GM21619 (cell line): ENCODE measurements around the gene MFN1.
"Not testable (repeated sequence)": the region's sequence is repeated elsewhere in the genome, so short reads cannot be mapped to it uniquely, and the experiment has no call there.

Experiments used
- ATAC-seq: cut with Tn5 transposase; IDR thresholded peaks from one replicate; pipeline ENCODE4 v1.9.1; 2021; ENCODE audit not compliant: unreplicated experiment

The MFN1 gene

DNA sequence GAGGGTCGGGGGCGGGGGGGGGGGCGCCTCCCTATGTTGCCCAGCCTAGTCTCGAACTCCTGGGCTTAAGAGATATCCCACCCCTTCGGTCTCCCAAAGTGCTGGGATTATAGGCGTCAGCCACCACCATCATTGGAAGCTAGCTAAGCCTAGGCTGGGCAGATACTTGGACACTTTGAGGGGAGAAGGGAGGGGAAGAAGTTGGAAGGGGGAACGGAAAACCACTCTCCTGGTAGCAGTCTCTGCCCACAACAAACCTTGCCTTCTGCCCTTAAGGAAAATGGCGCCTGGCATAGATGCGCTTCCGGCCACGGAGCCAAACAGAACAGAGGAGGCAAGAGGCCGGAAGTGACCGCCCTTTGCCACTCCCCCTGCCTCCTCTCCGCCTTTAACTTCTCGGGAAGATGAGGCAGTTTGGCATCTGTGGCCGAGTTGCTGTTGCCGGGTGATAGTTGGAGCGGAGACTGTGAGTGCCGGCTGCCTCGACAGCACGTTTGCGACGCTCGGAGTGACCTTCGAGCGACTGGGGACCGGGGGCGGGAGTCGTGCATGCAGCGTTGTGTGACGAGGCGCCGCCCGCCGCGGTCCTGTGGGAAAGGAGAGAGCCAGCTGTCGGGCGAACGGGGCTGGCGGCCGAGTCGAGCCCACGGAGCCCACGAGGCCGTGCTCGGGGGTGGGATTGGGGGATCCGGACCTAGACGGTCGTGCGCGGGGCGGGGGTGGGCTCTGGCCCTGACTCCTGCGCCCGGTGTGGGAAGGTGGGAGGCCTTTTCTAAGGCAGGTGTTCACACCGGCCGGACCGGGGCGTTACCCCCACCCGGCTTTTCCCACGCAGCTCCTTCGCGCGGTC lies at the start of gene MFN1:
Gene MFN1 (plus strand): TSS at position 365 of the 850 bp plus-strand sequence. CDS start 1,143 bp downstream, outside the sequence.
- peak; percentile 92 for ATAC-seq

DNA sequence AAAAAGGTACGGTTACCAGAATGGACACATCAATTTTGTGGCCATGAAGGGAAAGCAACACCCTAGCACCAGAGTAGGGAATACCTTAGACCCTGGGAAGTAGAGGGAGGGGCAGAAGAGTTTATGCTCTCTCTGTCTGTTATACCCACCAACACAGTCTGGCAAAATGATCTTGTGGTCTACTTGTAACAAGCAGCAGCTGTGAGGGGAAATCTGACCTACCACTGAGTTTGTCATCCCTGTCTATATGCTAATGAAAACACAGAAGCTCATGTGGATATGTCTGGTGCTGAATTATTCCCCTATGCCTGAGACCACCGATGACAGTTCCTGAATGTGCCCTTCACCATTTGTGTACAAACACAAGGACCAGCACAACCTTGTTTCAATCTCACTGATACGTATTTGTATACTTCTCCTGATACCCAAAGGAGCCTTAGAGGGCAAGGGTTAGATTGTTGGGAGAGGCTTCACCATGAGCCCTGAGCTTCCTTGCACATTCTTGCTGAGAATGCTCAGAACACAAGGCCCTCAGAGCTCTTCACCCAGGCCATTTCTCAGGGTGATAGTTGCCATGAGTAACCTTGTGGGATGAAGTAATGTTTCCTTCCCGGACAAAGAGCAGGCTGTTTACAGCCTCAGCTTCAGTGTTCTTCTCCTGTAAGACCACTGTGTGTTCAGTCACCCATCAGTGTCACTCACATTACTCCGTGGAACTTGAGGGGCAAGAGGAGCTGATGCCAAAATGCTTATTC lies 49.4 kb upstream of the MFN1 start:
- no peak for ATAC-seq

DNA sequence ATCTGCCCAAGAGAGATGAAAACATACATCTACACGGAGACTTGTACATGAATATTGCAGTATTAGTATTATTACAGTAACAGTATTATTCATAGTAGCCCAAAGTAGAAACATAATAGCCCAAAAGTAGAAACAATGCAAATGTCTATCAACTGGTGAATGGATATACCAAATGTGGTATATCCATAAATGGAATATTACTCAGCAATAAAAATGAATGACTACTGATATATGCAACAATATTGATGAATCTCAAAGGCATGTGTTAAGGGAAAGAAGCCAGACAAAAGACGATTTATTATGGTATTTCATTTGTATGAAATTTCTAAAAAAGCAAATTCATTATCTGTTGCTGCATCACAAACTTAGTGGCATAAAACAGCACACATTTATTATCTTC lies 48.2 kb upstream of the MFN1 start:
- ATAC-seq, result no peak

DNA sequence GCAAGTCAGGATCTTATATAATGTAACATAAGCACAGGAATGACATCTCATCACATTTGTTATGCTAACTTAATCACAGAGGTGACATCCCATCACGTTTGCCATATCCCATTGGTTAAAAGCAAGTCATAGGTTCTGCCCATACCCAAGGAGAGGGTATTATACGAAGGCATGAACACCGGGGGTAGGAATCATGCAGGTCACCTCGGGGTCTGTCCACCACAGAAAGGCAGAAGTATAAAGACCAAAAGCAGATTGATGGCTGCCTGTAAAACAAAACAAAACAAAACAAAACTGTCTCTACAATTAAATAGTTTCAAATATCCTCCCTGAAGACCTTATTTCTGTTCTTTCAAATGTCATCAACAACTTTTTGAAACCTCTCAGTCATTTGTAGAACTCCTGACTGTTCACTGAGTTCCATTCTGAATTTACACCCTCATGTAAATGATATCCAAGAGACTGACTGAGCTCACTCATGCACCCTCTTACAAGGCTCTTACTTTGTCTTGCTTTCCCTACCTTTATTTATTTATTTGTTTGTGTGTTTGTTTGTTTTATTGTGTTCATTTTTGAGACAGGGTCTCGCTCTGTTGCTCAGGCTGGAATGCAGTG lies 47.4 kb upstream of the MFN1 start:
- peak; percentile 70 for ATAC-seq

DNA sequence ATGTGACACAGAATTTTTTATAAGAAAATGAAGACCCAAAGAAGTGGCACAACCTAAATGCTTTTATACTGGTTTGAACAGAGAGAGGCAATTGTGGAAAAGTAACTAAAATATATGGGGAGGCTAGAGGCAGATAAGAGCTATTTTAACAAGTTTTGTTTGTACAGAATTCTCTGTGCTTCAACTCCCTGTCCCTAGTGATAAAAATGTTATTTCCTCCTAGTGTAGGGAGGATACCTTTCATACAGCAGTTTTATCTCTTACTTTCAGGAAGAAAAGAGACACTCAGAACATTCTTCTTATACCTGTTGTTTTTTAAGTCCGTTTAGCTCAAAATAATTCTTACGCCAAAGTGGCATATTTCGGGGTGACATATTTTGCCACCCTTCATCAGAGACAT lies 45.9 kb upstream of the MFN1 start:
- ATAC-seq, result no peak

DNA sequence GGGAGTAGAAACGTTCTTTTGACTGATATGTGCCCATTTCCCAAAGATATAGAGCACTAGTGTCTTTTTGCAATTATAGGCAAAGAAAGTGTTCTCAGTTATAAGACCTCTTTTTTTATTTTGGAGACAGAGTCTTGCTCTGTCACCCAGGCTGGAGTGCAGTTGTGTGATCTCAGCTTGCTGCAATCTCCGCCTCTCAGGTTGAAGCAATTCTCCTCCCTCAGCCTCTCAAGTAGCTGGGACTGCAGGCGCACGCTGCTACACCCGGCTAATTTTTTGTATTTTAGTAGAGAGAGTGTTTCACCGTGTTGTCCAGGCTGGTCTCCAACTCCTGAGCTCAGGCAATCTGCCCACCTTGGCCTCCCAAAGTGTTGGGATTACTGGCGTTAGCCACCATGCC lies 45.4 kb upstream of the MFN1 start:
- no peak for ATAC-seq

DNA sequence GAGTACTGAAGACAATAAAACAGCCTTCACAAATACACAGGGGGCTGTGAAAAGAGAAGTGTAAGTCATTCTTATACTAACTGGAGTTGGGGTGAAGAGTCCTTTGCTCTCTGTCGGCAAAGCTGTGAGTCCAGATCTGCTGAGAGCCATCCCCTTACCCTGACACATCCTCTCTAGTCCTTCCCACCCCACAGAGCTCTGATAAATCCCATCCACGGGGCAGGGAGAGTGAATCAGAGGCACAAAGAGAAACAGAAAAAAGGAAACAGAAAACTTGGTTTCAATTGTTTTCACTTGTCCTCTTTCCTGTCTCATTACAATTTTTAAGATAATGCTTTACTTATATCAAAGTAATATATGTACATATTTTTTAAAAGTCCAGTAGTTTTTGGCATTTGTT lies 42.9 kb upstream of the MFN1 start:
- ATAC-seq, result no peak

DNA sequence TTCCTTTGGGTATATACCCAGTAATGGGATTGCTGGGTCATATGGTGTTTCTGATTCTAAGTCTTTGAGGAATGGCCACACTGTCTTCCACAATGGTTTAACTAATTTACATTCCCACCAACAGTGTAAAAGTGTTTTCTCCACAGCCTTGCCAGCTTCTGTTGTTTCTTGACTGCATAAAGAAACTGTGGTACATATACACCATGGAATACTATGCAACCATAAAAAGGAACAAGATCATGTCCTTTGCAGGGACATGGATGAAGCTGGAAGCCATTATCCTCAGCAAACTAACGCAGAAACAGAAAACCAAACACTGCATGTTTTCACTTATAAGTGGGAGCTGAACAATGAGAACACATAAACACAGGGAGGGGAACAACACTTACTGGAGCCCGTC lies 40.1 kb upstream of the MFN1 start:
- not testable (repeated sequence) for ATAC-seq

DNA sequence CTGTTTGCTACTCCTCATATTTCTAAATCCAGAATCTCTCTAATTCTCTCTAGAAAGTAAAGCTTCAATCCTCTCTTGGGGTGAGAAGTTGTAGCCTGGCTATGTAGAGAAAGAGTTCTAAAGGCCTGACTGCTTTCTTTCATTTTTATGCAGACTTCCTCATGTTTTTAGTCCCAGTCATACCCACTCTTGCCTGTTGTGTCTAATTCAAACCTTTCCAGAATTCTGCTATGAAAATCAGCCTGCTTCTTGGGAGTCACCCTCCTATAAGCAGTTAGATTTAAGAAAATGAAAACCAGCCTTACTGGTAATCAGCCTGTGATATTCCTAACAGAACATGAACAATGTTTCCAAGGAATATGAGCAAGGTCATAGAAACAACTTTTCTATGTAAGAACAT lies 39.5 kb upstream of the MFN1 start:
- ATAC-seq, result no peak

DNA sequence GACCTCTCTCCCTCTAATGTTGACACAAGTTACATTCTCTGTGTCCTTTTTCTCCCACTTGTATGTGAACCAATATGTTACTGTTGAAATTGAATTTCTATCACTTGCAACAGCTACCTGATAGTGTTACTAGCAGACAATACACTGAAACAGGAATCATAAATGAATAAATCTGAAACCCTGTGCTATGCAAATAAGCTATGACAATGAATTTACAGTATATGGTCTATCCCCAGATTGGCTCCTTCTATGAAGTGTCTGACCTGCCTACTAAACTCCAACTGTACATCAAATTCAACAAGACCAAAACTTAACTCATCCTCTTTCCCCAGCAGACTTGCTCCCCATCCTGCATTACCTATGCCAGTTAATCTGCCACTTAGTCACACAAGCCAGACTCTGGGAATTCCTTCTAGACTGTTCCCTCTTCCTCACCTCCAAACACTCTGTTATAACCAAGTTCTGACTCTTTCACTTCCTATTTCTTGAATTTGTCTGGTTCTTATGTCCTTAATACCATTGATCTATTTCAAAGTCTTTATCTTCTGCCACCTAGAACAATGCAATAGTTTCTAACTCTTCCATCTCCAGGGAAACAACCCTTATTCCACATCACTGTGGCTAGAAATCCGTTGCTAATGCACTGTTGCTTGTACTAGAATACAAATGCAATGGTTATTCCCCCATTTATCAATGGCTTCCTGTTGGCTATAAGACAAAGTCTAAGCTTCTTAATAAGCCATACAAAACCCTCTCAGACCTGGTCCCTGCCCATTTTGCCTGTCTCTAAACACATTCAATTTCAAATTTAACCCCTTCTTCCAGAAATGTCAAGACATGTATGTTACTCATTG lies 38.1 kb upstream of the MFN1 start:
- ATAC-seq, result peak; percentile 95

DNA sequence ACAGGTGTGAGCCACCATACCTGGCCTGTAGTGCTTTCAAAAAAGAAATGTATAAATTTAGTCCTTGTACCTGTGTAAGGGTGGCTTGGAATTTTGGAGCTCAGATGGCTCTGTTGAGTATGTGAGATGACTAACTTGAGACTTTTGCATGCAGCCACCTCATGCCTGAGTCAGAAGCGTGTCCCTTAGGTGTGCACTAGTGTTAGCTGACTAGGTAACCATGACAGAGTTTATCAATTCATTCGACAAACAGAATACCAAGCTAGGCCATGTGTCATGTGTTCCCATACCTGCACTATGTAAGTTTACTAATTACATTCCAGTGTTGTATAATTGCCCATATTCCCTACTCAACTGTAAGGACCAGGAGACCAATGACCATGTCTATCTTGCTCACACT lies 28.6 kb upstream of the MFN1 start:
- no peak for ATAC-seq

DNA sequence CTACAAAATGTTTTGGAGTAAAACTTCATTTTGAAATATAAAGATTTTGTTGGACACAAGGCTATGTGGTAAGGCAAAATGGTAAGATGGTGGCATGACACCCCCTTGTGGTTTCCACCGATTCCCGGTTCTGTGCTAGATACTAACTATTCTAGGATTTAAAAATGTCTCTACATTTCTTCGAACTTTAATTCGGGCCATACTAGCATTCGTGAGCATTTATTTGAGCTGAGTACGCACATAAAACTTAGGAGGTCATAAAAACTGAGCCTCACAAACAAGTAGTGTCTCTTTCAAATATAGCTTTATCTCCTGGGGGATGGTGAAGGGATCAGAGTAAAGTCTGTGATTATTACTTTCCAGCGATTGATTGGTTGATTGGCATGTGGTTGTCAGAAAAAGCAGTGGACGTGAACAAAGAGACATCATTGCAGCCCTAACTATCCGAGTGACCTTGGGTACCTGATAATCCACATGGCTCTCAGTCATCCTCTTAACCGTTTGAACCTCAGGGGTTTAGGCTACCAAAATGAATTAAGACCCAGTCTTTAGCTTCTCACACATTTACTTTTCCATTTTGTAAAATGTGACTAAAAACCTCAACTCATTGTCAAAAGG lies 25.7 kb upstream of the MFN1 start:
- no peak for ATAC-seq

DNA sequence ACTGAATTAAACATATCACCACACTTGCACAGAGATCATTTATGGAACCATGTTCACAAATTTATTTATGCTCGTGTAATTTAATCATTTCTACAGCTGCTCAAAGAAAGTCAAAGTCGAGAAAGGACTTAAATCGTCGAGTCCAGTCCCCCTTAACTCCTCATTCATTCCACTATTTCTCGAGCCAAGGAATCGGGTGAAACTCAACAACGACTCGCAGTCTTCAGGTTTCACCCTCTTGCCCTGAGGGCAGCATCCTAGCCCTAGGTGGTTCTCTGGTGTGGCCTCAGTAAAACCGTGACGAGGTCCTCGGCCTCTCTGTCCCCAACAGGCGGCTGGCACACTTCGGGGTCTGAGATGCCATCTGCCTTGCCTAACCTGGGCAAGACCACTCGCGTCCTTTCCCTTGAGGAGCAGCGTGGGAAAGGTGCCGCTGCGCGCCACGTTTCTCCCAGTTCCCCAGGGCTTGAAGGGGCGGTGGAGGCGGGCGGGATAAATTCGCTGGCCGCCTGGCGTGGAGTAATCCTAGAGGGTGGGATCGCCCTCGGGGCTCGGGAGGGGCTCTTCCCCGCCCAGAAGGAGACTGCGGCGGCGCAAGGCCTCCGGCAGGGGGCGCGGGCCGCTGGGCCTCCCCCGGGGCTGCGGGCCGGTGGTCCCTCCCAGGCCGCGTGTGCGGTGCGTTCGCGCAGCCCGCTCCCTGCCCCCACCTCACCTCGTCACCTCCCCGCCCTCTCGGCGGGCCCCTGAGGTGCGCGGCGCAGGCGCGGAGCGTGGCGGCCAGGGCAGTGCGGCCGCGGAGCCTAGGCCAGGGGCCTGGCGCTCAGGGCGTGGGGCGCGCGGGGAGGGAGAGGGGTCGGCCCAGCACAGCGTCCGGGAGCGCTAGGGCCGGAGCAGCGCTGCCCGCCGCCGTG lies 25.0 kb upstream of the MFN1 start, which contains the start of gene ZNF639:
Gene ZNF639 (plus strand): TSS at position 746 of the 911 bp plus-strand sequence. CDS start 5,263 bp downstream, outside the sequence.
- peak; percentile 69 for ATAC-seq

DNA sequence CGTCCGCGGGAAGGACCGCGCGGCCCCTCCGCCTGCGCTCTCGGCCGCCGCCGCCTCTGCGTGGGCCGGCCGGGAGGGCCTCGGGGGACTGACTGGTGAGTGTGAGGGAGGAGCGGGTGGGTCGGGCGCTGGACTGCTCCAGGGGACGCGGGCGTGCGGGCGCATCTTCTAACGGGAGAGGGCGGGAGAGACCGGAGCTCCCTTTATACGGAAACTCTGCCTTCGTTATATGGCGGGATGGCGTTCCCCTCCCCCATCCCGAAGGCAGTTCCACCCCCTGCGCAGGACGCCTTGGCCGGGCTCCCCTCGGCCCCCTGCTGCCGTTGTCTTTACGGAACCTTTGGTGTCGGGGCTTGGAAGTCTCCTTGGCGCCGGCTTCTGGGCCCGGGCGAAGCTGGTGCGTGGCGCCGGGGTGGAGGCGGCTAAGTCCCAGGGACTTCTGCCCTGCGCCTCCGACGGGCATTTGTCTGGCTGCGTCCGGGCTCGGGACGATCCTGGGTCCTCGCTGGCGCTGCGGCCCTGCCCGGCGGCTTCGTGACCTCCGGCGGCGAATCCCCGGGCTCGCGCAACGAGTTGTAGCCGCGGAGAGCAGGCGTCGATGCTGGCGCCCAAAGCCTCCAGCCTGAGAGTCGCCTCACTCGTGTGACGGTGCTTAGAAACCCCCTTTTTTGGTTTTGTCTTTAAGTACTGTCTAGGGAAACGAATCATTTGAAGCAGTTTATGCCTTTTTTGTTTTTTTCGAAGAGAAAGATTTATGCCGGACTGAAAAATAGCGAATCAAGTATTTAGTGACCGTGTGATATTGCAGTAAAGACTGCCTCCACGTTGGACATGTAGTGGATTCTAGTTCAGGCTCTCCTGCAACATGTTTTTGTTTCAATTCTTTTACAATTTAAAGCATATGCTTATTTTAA lies 24.1 kb upstream of the MFN1 start:
- ATAC-seq, result peak; percentile 36

DNA sequence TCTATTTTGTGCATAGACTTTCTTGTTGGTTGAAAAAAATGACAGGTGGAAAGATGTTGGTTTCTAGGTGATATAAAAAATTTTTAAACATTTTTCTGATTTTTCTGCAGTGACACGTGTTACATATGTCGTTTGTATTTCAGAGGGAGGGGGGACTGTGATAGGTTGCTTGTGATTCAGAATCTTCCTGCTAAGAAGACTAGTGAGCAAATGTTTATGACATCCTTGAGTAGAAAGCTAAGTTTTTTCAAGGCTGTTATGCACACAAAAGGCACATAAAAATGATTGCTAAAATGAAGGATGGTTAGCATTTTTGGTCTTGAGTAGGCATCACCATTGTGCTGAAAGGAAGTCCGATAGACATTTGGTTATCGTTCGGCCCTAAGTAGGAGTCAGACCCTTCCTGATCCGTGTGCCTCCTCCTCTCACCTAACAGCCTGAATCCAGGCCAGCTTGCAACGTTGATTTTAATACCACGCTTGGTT lies 23.2 kb upstream of the MFN1 start:
- no peak for ATAC-seq

DNA sequence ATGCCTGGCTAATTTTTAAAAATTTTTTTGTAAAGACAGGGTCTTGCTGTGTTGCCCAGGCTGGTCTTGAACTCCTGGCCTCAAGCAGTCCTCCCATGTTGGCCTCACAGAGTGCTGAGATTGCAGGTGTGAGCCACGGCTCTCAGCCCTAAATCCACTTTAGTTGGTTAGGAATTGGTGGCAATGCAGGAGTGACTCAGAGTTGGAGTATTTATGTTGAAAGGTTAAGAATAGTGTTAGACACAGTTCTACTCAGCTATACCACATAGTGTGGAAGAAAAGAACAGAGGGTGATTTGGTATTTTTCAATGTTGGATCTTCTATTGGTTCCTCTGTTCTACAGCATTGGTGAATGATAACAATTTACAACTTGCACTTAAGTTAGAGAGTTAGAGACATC lies 17.1 kb upstream of the MFN1 start:
- ATAC-seq, result no peak

DNA sequence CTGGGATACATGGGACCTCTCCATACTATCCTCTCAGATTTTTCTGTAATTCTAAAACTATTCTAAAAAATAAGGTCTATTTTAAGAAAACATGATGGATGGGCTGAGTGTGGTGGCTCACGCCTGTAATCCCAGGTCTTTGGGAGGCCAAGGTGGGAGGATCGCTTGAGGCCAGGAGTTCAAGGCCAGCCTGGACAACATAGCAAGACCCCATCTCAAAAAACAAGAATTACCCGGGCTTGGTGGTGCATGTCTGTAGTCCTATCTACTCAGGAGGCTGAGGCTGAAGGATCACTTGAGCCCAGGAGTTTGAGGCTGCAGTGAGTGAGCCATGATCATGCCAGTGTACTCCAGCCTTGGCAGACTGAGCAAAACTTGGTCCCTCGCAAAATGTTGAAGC lies 15.3 kb upstream of the MFN1 start:
- no peak for ATAC-seq

DNA sequence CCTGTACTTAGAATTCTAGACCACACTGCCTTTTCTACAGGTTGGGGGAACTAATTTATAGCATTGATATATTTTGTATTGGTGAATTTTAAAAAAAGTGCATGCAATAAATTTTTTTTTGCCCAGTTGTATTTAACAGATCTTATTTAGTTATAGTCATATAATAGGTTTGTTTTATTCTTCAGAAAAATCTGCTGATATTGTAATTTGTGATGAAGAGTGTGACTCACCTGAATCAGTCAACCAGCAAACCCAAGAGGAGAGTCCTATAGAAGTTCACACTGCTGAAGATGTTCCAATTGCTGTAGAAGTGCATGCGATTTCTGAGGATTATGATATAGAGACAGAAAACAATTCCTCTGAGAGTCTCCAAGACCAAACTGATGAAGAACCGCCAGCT lies 14.4 kb upstream of the MFN1 start:
- no peak for ATAC-seq
